Stimulated activated CD8-positive, alpha-beta memory T cell treated with anti-CD3 and anti-CD28 coated beads, Interleukin-15, amount 100 ng/mL, for 48 hours (primary cell): Measurements from ENCODE around the gene KPTN.

ENCODE experiments used
- DNase-seq, 2 donors: peaks; one replicate each; pipeline ENCODE4 v3.0.0-alpha.2; 2020; ENCODE audit warnings: low read depth in 2 of 2

The KPTN gene

GRCh38 chr19:47509170-47509847 is 25.3 kb upstream of the KPTN start:
- no peak for DNase-seq

- no peak for DNase-seq
Measured at GRCh38 chr19:47508721-47509120, 24.7 kb upstream of the KPTN start.

- no peak for DNase-seq
Measured at GRCh38 chr19:47507924-47508553, 24.0 kb upstream of the KPTN start.

DNA sequence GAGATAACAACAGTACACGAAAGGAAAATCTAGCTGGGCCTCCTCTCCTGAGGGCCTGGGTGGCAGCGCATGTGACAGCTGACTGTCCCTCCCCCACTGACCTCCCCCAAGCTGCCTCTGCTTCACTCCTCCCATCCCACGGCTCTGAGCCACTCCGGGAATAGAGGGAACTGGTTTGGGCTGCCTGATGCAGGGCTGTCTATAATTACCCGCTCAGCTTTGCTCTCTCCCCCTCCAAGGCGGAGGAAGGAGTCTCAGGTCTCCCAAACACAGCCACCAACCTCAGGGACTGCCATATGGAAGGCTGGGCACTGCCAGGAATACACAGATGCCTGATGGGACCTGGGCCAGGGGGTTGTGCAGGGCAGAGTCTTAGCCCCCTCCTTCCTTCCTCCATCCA is 23.0 kb upstream of the KPTN start:
- no peak for DNase-seq

DNA sequence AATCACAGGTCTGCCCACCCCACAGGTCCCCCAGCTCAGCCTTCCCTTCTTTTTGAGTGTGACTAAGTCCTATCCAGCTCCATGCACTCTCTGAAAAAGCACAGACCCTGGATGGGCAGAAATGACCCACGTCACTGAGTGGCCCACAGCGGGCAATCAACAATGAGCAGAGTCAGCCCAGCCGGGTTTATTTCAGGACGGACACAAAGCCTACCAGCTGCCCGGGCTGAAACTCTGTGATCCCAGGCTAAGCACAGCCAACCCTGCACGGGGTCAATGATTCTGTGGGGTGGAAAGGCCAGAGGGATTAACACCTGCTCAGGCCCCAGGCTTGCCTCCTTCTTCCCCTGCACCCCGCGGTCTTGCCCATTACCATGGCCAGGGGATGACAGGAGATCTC is 22.4 kb upstream of the KPTN start:
- no peak for DNase-seq

GRCh38 chr19:47505506-47505905 is 21.5 kb upstream of the KPTN start:
- no peak for DNase-seq

DNA sequence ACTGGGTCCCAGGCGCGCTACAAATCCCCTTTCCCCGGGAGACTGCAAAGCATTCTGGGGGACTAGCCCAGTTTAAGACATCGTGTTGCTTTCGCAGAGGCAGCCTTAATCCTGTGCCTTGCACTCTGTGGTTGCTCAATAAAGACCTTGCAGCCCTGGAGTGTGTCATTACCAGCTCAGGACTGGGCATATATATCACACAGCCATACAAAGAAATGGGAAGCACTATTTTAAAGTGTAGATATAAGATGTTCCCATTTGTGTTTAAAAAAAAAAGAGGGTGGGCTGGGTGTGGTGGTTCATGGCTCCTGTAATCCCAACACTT is 19.8 kb upstream of the KPTN start:
- DNase-seq: no peak

DNA sequence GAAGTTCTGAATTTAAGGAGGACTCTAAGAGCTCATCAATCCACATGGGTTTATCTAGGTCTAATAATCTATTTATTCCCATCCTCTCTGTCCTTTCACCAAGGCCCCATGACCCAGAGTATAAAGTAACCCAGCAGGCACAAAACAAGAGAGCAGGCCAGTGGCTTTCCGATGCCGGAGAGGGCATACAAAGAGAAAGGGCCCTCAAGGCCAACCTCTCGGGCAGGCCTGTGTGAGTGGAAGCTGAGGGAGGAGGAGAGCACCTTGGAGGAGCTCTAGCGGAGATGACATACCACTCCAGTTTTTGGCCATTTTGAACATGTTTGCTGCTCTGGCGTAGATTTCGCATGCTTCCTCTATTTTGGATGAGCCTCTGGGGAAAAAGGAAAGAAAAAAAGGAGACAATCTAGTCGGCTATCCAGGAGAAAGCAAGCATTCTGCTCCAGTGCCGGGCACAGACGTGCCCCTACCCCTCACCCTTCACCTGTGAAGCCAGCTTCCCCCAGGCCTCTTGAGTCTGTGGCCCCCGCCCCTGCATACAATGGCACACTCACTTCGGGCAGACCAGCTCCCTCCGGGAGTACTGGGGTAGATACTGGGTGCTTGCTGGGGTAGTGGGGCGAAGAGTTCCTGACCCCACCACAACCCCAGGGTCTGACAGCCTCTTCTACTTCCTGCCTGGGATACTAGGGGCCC is 19.3 kb upstream of the KPTN start:
- no peak for DNase-seq

- no peak for DNase-seq
Measured at GRCh38 chr19:47499863-47500830, 16.1 kb upstream of the KPTN start.

- DNase-seq: no peak
Measured at GRCh38 chr19:47499371-47499770, 15.4 kb upstream of the KPTN start.

- DNase-seq: no peak
Measured at GRCh38 chr19:47498561-47498960, 14.5 kb upstream of the KPTN start.

- no peak for DNase-seq
Measured at GRCh38 chr19:47497821-47498520, 14.0 kb upstream of the KPTN start.

- no peak for DNase-seq
Measured at GRCh38 chr19:47497050-47497766, 13.2 kb upstream of the KPTN start.

DNA sequence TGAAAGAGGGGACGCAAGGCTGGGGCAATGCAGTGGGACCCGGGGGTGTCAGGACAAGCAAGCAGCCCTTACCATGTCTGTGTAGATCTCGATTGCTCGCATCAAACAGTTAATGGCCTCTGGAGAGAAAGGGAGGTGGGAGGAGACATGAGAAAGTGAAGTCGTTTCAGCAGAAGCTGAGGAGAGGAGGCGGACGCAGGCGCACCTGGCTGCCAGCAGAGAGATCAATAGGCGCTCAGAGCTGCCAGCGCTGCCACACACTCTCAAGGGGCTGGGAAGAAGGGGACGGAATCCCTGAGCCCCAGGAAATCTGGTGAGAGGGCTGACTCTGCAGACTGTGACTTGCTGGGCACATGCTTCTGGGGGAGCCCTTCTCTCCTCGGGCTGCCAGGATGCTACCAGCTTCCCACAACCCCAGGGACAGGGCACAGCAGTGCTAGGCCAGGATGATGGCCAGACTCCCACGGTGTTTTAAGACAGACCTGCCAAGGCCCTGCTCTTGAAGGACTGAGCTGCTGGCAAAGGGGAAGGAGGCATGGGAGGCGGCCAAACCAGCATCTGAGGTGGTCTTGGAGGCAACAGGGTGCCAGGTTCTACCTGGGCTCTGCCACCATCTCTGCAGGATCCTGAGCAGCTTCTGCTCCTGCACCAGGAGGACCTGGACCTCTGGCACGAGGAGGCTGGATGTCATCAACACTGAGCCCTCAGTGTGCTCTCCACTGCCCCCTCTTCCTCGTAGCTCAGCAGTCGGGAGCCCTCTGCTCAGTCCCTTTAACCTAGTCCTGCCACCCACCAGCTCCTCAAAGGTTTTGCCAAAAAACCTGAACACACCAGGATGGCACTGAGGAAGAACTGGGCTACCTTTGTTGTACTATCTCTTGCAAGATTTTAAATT is 11.7 kb upstream of the KPTN start:
- DNase-seq: no peak

DNA sequence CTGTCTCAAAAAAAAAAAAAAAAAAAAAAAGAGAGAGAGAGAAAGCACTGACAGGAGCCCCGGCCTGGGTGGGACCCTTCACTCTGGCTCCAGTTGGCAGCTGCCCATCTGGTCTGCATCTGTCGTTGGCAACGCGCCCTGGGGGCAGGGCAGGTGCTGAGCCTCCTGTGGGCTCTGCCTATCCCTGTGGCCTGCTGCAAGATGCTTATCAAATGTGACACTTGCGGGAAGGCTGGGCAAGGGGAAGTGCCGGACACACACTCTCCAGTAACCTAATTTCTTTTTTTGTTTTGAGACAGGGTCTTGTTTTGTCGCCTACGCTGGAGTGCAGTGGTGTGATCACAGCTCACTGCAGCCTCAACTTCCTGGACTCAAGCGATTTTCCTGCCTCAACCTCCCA is 10.7 kb upstream of the KPTN start:
- DNase-seq: no peak

DNA sequence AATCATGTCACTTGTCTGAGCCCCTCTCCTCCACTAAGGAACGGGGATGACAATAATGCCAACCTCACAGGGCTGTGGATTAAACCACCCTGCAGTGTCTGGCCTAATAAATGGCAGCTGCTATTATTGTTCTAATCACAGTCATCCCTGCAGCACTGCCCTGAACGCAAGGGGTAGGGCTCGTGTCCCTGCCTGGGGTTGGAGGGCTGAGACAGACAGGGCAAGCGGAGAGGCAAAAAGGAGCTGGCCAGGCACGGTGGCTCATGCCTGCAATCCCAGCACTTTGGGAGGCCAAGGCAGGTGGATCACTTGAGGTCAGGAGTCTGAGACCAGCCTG is 10.2 kb upstream of the KPTN start:
- no peak for DNase-seq

DNA sequence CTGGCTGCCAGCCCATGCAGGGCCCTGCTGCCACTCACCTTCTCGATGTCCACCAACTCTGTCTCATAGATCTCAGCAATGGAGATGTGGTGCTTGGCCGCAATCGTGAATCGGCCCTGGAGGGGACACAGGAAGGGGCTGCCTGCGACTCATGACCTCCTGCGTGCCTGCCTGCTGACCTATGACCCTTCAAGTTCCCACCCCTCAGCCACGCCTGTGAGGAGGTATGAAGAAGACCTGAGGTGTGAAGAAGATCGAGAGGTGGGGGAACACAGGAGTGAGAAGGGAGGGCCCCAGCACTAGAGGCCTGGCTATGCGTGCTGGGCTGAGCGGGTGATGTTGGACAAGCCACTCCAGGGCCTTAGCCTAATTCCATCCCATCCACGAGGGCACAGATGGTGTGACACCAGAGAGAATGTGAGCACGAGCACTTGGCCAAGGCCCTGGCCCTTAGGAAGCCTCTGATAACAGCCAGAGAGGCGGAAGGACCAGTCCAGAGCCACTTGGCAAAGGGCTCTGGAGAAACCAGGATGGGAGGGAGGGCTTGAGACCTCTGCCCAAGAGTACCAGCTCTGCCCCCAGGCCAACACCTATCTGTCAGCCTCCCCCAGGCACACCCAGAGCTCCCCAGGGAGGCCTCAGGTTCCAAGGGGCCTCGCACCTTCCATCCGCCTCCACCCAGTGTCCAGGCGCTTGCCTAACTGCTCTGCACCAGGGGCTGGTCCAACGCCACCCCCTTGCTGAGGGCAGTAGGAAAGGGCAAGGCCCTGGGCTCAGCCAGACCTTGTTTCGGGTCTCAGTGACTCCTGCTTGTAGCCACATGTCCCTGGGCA is 9.6 kb upstream of the KPTN start:
- no peak for DNase-seq

- no peak for DNase-seq
Measured at GRCh38 chr19:47492571-47493377, 8.8 kb upstream of the KPTN start.
